Astrocyte (in vitro differentiated cells and primary cell): Measurements from ENCODE around the gene RNF166.
A peak's percentile ranks its signal among the peaks of the same experiment; 100 is the strongest.

ENCODE experiments used
- EZH2 ChIP-seq: IDR thresholded peaks from 2 replicates; pipeline ENCODE4 v1.6.1; 2012; ENCODE audit warnings: mild to moderate bottlenecking, low read length, inconsistent platforms; ENCODE audit not compliant: insufficient read depth
- TF ChIP-seq, protein P1 (sequence below): IDR thresholded peaks from 2 replicates; pipeline ENCODE4 v1.5.1; 2011; ENCODE audit warnings: low read depth, mild to moderate bottlenecking, inconsistent platforms, low read length, moderate library complexity; ENCODE audit not compliant: insufficient read depth

DNA sequence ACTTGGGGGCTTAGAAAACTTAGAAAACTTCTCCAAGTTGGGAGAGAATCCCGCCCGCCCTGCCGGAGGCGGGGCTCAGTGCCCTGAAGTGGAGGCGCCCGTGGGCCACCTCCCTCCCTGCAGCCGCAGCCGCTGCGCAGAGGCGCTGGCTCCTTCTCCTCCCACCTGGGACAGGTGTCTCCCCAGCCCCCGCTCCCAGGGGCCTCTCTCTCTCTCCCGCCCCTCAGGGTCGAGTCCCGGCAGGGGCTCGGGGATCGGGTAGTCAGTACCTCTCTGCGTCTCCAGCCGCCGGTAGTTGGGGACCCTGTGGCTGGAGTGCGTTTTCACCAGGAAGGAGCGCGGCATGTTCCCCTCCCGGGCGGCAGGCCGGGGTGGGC is 20.2 kb downstream of the RNF166 start:
- TF ChIP-seq, protein P1, sequence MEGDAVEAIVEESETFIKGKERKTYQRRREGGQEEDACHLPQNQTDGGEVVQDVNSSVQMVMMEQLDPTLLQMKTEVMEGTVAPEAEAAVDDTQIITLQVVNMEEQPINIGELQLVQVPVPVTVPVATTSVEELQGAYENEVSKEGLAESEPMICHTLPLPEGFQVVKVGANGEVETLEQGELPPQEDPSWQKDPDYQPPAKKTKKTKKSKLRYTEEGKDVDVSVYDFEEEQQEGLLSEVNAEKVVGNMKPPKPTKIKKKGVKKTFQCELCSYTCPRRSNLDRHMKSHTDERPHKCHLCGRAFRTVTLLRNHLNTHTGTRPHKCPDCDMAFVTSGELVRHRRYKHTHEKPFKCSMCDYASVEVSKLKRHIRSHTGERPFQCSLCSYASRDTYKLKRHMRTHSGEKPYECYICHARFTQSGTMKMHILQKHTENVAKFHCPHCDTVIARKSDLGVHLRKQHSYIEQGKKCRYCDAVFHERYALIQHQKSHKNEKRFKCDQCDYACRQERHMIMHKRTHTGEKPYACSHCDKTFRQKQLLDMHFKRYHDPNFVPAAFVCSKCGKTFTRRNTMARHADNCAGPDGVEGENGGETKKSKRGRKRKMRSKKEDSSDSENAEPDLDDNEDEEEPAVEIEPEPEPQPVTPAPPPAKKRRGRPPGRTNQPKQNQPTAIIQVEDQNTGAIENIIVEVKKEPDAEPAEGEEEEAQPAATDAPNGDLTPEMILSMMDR = no peak
- peak; percentile 63 for TF ChIP-seq EZH2
